ENCODE data around the gene TRIM67.

Gene TRIM67

GRCh38 chr1:231193710-231194340 is 32.0 kb downstream of the TRIM67 start:
- H3K27ac Mint-ChIP-seq, result no peak overlapping the region
- no peak for TF ChIP-seq CTCF (IDR thresholded peaks at IDR 0.05; ENCODE audit: unreplicated experiment in 3 of 3)
- H3K36me3 Mint-ChIP-seq (ENCODE audit: low read depth), result no peaks in the 10 kb centered on the region
- peaks cover 6% of the 10 kb centered on the region for H3K4me1 Mint-ChIP-seq
- H3K9me3 Mint-ChIP-seq, result peaks cover 8% of the 10 kb centered on the region
- peaks cover 35% of the 10 kb centered on the region for H3K27me3 Mint-ChIP-seq (ENCODE audit: low read depth)
- no peak overlapping the region for H3K4me3 Mint-ChIP-seq

- no peak for TF ChIP-seq CTCF (IDR thresholded peaks at IDR 0.05; ENCODE audit: unreplicated experiment in 3 of 3)
- H3K36me3 Mint-ChIP-seq (ENCODE audit: low read depth), result no peaks in the 10 kb centered on the region
- no peak overlapping the region for H3K4me3 Mint-ChIP-seq
- H3K9me3 Mint-ChIP-seq, result peaks cover 4% of the 10 kb centered on the region
- H3K4me1 Mint-ChIP-seq, result peaks cover 6% of the 10 kb centered on the region
- H3K27ac Mint-ChIP-seq, result no peak overlapping the region
- H3K27me3 Mint-ChIP-seq (ENCODE audit: low read depth), result peaks cover 35% of the 10 kb centered on the region
These were observed 32.6 kb downstream of the TRIM67 start for GRCh38 chr1:231194476-231194842.

- TF ChIP-seq CTCF (IDR thresholded peaks at IDR 0.05; ENCODE audit: unreplicated experiment in 3 of 3), result no peak
- Mint-ChIP-seq H3K9me3 (peaks cover under 1% of the 10 kb centered on the region), H3K27me3 (ENCODE audit: low read depth) (peaks cover 40% of the 10 kb centered on the region), H3K4me3 (no peak overlapping the region), H3K4me1 (peaks cover 6% of the 10 kb centered on the region), H3K36me3 (ENCODE audit: low read depth) (no peaks in the 10 kb centered on the region), H3K27ac (no peak overlapping the region)
These were observed 33.1 kb downstream of the TRIM67 start for GRCh38 chr1:231194843-231195516.

- H3K27me3 Mint-ChIP-seq (ENCODE audit: low read depth), result peaks cover 54% of the 10 kb centered on the region
- H3K9me3 Mint-ChIP-seq, result no peaks in the 10 kb centered on the region
- peaks cover 6% of the 10 kb centered on the region for H3K4me1 Mint-ChIP-seq
- H3K27ac Mint-ChIP-seq, result no peak overlapping the region
- H3K36me3 Mint-ChIP-seq (ENCODE audit: low read depth), result no peaks in the 10 kb centered on the region
- TF ChIP-seq CTCF (IDR thresholded peaks at IDR 0.05; ENCODE audit: unreplicated experiment in 3 of 3), result no peak
- no peak overlapping the region for H3K4me3 Mint-ChIP-seq
These were observed 34.4 kb downstream of the TRIM67 start for GRCh38 chr1:231196307-231196706.

- Mint-ChIP-seq H3K4me1 (peaks cover 6% of the 10 kb centered on the region), H3K9me3 (no peaks in the 10 kb centered on the region), H3K27ac (no peak overlapping the region), H3K4me3 (no peak overlapping the region), H3K27me3 (ENCODE audit: low read depth) (peaks cover 58% of the 10 kb centered on the region), H3K36me3 (ENCODE audit: low read depth) (no peaks in the 10 kb centered on the region)
- TF ChIP-seq CTCF (IDR thresholded peaks at IDR 0.05; ENCODE audit: unreplicated experiment in 3 of 3), result no peak
These were observed 34.9 kb downstream of the TRIM67 start for GRCh38 chr1:231196728-231197127.

GRCh38 chr1:231199868-231200267 is 38.0 kb downstream of the TRIM67 start:
- Mint-ChIP-seq H3K36me3 (ENCODE audit: low read depth) (no peaks in the 10 kb centered on the region), H3K27me3 (ENCODE audit: low read depth) (peaks cover 71% of the 10 kb centered on the region), H3K4me3 (no peak overlapping the region), H3K9me3 (no peaks in the 10 kb centered on the region), H3K27ac (no peak overlapping the region), H3K4me1 (no peaks in the 10 kb centered on the region)
- no peak for TF ChIP-seq CTCF (IDR thresholded peaks at IDR 0.05; ENCODE audit: unreplicated experiment in 3 of 3)
